Smooth muscle cell (in vitro differentiated cells): ENCODE data around the gene BECN2. TPM values are rescaled to one million over a fixed set of nuclear protein-coding genes. Genes with fewer than 3 reads are reported as not detected.

Experiments
- DNase-seq: peaks from one replicate; lab custom pipeline; 2025; ENCODE audit not compliant: unreplicated experiment; lab: John Stamatoyannopoulos, UW
- H2AFZ ChIP-seq: fragments of 200-600 bp; sonication (generic); 2 replicates; pipeline ENCODE4 v1.6.0; 2016; ENCODE audit warnings: antibody characterized with exemption, low read depth, mild to moderate bottlenecking
- H3F3A ChIP-seq: fragments of 200-600 bp; sonication (generic); 2 replicates; pipeline ENCODE4 v1.6.0; 2017; ENCODE audit warnings: antibody characterized with exemption, low read depth
- H3K27ac ChIP-seq: fragments of 200-600 bp; sonication (generic); 2 replicates; pipeline ENCODE4 v1.5.1; 2016; ENCODE audit warnings: low read depth, mild to moderate bottlenecking
- H3K27me3 ChIP-seq: fragments of 200-600 bp; sonication (generic); 2 replicates; pipeline ENCODE4 v1.6.1; 2016; ENCODE audit warnings: low read depth, mild to moderate bottlenecking
- H3K36me3 ChIP-seq: fragments of 200-600 bp; sonication (generic); 2 replicates; pipeline ENCODE4 v1.5.1; 2016; ENCODE audit warnings: low read depth
- H3K4me1 ChIP-seq: fragments of 200-600 bp; sonication (generic); 2 replicates; pipeline ENCODE4 v1.5.1; 2016; ENCODE audit warnings: low read depth
- H3K4me2 ChIP-seq: fragments of 200-600 bp; sonication (generic); 2 replicates; pipeline ENCODE4 v1.6.0; 2016; ENCODE audit warnings: mild to moderate bottlenecking
- H3K4me3 ChIP-seq: fragments of 200-600 bp; sonication (generic); 2 replicates; pipeline ENCODE4 v1.5.1; 2016; ENCODE audit warnings: mild to moderate bottlenecking
- H3K79me2 ChIP-seq: fragments of 200-600 bp; sonication (generic); 2 replicates; pipeline ENCODE4 v1.6.0; 2016; ENCODE audit warnings: low read depth, mild to moderate bottlenecking
- H3K9ac ChIP-seq: fragments of 200-600 bp; sonication (generic); 2 replicates; pipeline ENCODE4 v1.6.0; 2016; ENCODE audit warnings: low read depth
- H3K9me3 ChIP-seq: fragments of 200-600 bp; sonication (generic); replicated peaks from 2 replicates; pipeline ENCODE4 v1.5.1; 2016; ENCODE audit warnings: low read depth
- H4K20me1 ChIP-seq: fragments of 200-600 bp; sonication (generic); 2 replicates; pipeline ENCODE4 v1.6.0; 2016; ENCODE audit warnings: low read depth
- CTCF ChIP-seq: fragments of 200-600 bp; sonication (generic); IDR thresholded peaks from 2 replicates; pipeline ENCODE4 v1.5.1; 2017; ENCODE audit warnings: borderline replicate concordance, mild to moderate bottlenecking, antibody characterized with exemption; ENCODE audit not compliant: insufficient read depth, poor library complexity, severe bottlenecking
- WGBS: methylation state at CpG from one replicate; pipeline ENCODE4 v1.1.7; 2016; ENCODE audit warnings: low lambda C conversion rate; 5-methylcytosine and 5-hydroxymethylcytosine counted together
- polyA plus RNA-seq: library from polyadenylated mRNA; unstranded; fragments of >200 nt; fragmentation: Nextera tagmentation; extraction: Ambion mirVana; gene quantifications from 2 replicates; pipeline ENCODE4 v1.2.1, GENCODE V29; 2016
- total RNA-seq: library from RNA; depleted of rRNA; stranded (reverse); fragments of >200 nt; gene quantifications from 2 replicates; pipeline ENCODE4 v1.2.3, GENCODE V29; 2014

Gene BECN2
- total and polyA plus RNA-seq, 2 experiments from 2014 or later = not detected

- Histone ChIP-seq H3K4me3 (no peak overlapping the region), H3K4me2 (no peak overlapping the region), H3K9ac (no peak overlapping the region), H3K36me3 (no peaks in the 10 kb centered on the region), H3F3A (no peaks in the 10 kb centered on the region), H4K20me1 (no peaks in the 10 kb centered on the region), H3K27ac (no peak overlapping the region), H3K79me2 (no peaks in the 10 kb centered on the region), H3K27me3 (no peaks in the 10 kb centered on the region), H3K4me1 (peaks cover 6% of the 10 kb centered on the region), H2AFZ (no peak overlapping the region), H3K9me3 (no peaks in the 10 kb centered on the region)
- no peak for TF ChIP-seq CTCF
- 83% methylated on average over 7 of the region's 7 CpGs for WGBS
- no peak for DNase-seq
Measured at GRCh38 chr1:242000434-242000833, 42.9 kb downstream of the BECN2 start.

- H3K4me1 ChIP-seq = peaks cover 6% of the 10 kb centered on the region
- no peaks in the 10 kb centered on the region for H3F3A ChIP-seq
- H3K9ac ChIP-seq = no peak overlapping the region
- no peaks in the 10 kb centered on the region for H4K20me1 ChIP-seq
- TF ChIP-seq CTCF = no peak
- H3K27ac ChIP-seq = no peak overlapping the region
- H3K79me2 ChIP-seq = no peaks in the 10 kb centered on the region
- H3K4me3 ChIP-seq = no peak overlapping the region
- no peak overlapping the region for H3K4me2 ChIP-seq
- WGBS = 77% methylated on average over 5 of the region's 5 CpGs
- H3K36me3 ChIP-seq = no peaks in the 10 kb centered on the region
- no peaks in the 10 kb centered on the region for H3K27me3 ChIP-seq
- no peak overlapping the region for H2AFZ ChIP-seq
- no peaks in the 10 kb centered on the region for H3K9me3 ChIP-seq
- no peak for DNase-seq
Measured at GRCh38 chr1:242002072-242002471, 44.5 kb downstream of the BECN2 start.

DNA sequence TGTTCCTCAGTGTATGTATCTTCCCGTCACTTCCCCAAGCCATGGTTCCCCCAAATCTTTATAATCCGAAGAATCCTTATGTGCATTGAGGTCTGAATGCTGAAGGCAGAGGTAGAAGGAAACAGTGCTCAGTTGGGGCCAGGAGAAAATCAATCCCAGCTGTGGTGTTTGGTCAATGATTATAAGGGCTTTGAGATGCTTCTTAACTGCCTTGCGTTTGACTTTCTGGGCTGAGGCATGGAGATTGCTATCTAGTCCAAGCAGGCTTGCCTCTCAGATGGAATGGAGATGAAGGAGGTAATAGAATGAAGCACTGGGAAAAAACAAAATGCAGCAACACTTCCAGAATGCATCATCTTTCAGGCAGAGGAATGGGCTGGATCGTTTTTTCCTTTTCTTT is 44.9 kb downstream of the BECN2 start:
- no peak overlapping the region for H3K27ac ChIP-seq
- no peak overlapping the region for H2AFZ ChIP-seq
- H3K4me2 ChIP-seq = no peak overlapping the region
- no peak overlapping the region for H3K4me3 ChIP-seq
- no peak for TF ChIP-seq CTCF
- no peaks in the 10 kb centered on the region for H3F3A ChIP-seq
- no peaks in the 10 kb centered on the region for H3K36me3 ChIP-seq
- no peak overlapping the region for H3K9ac ChIP-seq
- H3K79me2 ChIP-seq = no peaks in the 10 kb centered on the region
- H3K4me1 ChIP-seq = peaks cover 6% of the 10 kb centered on the region
- WGBS = 68% methylated on average over 4 of the region's 4 CpGs
- H3K9me3 ChIP-seq = no peaks in the 10 kb centered on the region
- DNase-seq = no peak
- no peaks in the 10 kb centered on the region for H3K27me3 ChIP-seq
- H4K20me1 ChIP-seq = no peaks in the 10 kb centered on the region

DNA sequence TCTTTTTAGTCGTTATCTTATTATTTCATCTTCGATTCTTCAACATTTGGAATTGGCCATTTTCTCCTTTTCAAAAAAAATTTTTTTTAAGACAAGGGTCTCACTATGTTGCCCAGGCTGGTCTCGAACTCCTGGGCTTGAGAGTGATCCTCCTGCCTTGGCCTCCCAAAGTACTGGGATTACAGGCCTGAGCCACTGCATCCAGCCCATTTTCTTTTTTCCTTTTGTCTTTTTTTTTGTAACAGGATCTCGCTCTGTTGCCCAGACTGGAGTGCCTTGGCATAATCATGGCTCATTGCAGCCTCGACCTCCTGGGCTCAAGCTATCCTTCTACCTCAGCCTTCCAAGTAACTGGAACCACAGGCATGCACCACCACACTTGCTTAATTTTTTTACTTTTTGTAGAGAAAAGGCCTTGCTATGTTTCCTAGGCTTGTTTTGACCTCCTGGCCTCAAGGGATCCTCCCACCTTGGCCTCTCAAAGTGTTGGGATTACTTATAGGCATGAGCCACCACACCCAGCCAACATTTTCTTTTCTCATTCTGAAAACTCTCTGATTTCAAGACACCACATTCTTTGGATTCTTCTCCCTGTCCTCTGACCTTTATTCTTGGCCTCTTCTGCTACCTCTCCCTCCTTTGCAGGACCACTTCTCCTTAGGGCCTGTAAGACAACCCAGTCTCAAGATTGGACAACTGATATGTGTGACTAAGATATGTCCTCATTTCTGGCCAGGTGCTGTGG is 47.4 kb downstream of the BECN2 start:
- Histone ChIP-seq H4K20me1 (no peaks in the 10 kb centered on the region), H3K4me2 (no peak overlapping the region), H3F3A (no peaks in the 10 kb centered on the region), H3K4me1 (no peaks in the 10 kb centered on the region), H3K36me3 (no peaks in the 10 kb centered on the region), H2AFZ (no peak overlapping the region), H3K9me3 (no peaks in the 10 kb centered on the region), H3K9ac (no peak overlapping the region), H3K79me2 (no peaks in the 10 kb centered on the region), H3K27ac (no peak overlapping the region), H3K4me3 (no peak overlapping the region), H3K27me3 (no peaks in the 10 kb centered on the region)
- TF ChIP-seq CTCF = no peak
- 92% methylated on average over 5 of the region's 5 CpGs for WGBS
- no peak for DNase-seq
